ENCODE data around the gene ATG13. TPM values are rescaled to one million over a fixed set of nuclear protein-coding genes. Genes with fewer than 3 reads are reported as not detected.
"Not testable (repeated sequence)": the region's sequence is repeated elsewhere in the genome, so short reads cannot be mapped to it uniquely, and the experiment has no call there.

ATG13 gene
- polyA plus RNA-seq, 1 of the 3 experiments (the other 2 are of a cell fraction): 39.4 TPM

DNA sequence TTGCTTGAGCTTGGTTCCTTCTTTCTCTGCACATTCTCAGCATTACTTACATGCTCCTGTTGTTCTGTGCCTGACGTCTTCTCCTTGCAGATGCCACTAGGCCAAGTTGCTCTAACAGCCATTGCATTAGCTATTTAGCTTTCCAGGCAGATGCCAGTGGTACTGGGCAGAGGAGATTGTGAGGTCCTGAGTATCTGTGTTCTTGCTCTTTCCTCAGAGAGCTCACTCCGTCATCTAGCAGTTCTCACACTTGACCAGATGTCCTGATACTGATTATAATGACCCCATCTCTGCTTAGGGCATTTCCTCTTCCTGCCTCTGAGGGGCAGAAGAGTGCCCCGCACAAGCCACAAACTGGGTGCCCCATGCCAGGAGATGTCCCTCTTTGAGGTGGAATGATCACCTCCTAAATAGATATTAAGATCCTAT, 52.4 kb downstream of the ATG13 start:
- Histone ChIP-seq H3K27ac (ENCODE audit: low read depth in 2 of 2, low read length in 1 of 2) (no peak overlapping the region), H3K36me3 (replicated peaks in 1 of 2; ENCODE audit: control insufficient read depth in 1 of 2, insufficient read depth in 2 of 2, low read length in 1 of 2) (peaks cover 39 to 81% of the 10 kb centered on the region in 2 experiments), H3F3A (replicated peaks; ENCODE audit: insufficient read depth) (peaks cover 3% of the 10 kb centered on the region), H3K4me3 (ENCODE audit: low read depth in 2 of 2, low read length in 1 of 2) (no peak overlapping the region), H3K9me2 (no peaks in the 10 kb centered on the region), H2AFZ (ENCODE audit: low read depth) (no peak overlapping the region), H3K4me1 (ENCODE audit: control insufficient read depth in 1 of 2, insufficient read depth in 2 of 2, low read depth in 1 of 2, low read length in 1 of 2) (peaks cover 0 to 5% of the 10 kb centered on the region in 2 experiments; a peak in 1 of 4 replicates), H3K4me2 (no peak overlapping the region), H3K9me3 (no peaks in the 10 kb centered on the region), H4K20me1 (ENCODE audit: insufficient read depth) (no peaks in the 10 kb centered on the region), H3K9ac (no peak overlapping the region), H3K27me3 (ENCODE audit: insufficient read depth) (no peaks in the 10 kb centered on the region), H3K79me2 (ENCODE audit: insufficient read depth) (no peaks in the 10 kb centered on the region)
- TF ChIP-seq, protein P1, sequence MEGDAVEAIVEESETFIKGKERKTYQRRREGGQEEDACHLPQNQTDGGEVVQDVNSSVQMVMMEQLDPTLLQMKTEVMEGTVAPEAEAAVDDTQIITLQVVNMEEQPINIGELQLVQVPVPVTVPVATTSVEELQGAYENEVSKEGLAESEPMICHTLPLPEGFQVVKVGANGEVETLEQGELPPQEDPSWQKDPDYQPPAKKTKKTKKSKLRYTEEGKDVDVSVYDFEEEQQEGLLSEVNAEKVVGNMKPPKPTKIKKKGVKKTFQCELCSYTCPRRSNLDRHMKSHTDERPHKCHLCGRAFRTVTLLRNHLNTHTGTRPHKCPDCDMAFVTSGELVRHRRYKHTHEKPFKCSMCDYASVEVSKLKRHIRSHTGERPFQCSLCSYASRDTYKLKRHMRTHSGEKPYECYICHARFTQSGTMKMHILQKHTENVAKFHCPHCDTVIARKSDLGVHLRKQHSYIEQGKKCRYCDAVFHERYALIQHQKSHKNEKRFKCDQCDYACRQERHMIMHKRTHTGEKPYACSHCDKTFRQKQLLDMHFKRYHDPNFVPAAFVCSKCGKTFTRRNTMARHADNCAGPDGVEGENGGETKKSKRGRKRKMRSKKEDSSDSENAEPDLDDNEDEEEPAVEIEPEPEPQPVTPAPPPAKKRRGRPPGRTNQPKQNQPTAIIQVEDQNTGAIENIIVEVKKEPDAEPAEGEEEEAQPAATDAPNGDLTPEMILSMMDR (IDR thresholded peaks at IDR 0.05): peak; percentile 39
- TF ChIP-seq, protein P2, sequence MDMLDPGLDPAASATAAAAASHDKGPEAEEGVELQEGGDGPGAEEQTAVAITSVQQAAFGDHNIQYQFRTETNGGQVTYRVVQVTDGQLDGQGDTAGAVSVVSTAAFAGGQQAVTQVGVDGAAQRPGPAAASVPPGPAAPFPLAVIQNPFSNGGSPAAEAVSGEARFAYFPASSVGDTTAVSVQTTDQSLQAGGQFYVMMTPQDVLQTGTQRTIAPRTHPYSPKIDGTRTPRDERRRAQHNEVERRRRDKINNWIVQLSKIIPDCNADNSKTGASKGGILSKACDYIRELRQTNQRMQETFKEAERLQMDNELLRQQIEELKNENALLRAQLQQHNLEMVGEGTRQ (IDR thresholded peaks at IDR 0.05; ENCODE audit: borderline replicate concordance, low read depth, low read length): no peak
- TF ChIP-seq JUND (IDR thresholded peaks at IDR 0.05) (no peak), RAD21 (IDR thresholded peaks at IDR 0.05; ENCODE audit: low read length) (no peak), TAF1 (IDR thresholded peaks at IDR 0.05; ENCODE audit: borderline replicate concordance, low read depth, low read length) (no peak), MXI1 (IDR thresholded peaks at IDR 0.05; ENCODE audit: low read depth, low read length) (no peak), TCF12 (IDR thresholded peaks at IDR 0.05) (no peak), USF1 (IDR thresholded peaks at IDR 0.05; ENCODE audit: borderline replicate concordance, low read depth) (no peak)
- CTCF ChIA-PET: interaction anchor here (0.6 to 1.4 kb wide), 2 partner anchors 9 to 98 kb away, joined by 3 to 4 read pairs; no protein-coding TSS in a partner anchor
- 80% methylated on average over 3 of the region's 3 CpGs for WGBS (ENCODE audit: low lambda C conversion rate)
- peak; percentile 49 for DNase-seq
- POLR2A ChIA-PET: no interaction called here

DNA sequence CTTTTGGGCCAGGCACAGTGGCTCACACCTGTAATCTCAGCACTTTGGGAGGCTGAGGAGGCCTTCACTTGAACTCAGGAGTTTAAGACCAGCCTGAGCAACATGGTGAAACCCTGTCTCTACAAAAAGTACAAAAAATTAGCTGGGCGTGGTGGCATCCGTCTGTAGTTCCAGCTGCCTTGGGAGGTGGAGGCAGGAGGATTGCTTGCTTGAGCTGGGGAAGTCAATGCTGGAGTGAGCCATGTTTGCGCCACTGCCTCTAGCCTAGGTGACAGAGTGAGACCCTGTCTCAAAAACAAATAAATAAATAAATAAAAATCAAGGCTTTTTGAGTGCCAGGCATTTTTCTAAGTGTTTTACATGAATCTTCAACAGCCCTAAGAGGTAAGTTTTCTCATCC, 53.2 kb downstream of the ATG13 start:
- H3K27me3 ChIP-seq (ENCODE audit: insufficient read depth); H3K4me2 ChIP-seq; H3K9me3 ChIP-seq; H3K4me3 ChIP-seq (ENCODE audit: low read depth in 2 of 2, low read length in 1 of 2); H3K9ac ChIP-seq; H3F3A ChIP-seq (replicated peaks; ENCODE audit: insufficient read depth); H3K27ac ChIP-seq (ENCODE audit: low read depth in 2 of 2, low read length in 1 of 2); POLR2A ChIA-PET; CTCF ChIA-PET; DNase-seq; H4K20me1 ChIP-seq (ENCODE audit: insufficient read depth); H2AFZ ChIP-seq (ENCODE audit: low read depth); H3K9me2 ChIP-seq; H3K79me2 ChIP-seq (ENCODE audit: insufficient read depth): not testable (repeated sequence)
- peaks cover 34 to 73% of the 10 kb centered on the region in 2 experiments for H3K36me3 ChIP-seq (replicated peaks in 1 of 2; ENCODE audit: control insufficient read depth in 1 of 2, insufficient read depth in 2 of 2, low read length in 1 of 2)
- 96% methylated on average over 3 of the region's 3 CpGs for WGBS (ENCODE audit: low lambda C conversion rate)
- H3K4me1 ChIP-seq (ENCODE audit: control insufficient read depth in 1 of 2, insufficient read depth in 2 of 2, low read depth in 1 of 2, low read length in 1 of 2): peaks cover 0 to 13% of the 10 kb centered on the region in 2 experiments; a peak in 1 of 4 replicates

Data from SK-N-SH (cell line).